GM21367 (cell line): Measurements from ENCODE around the gene BCAP31.

ENCODE experiments used
- ATAC-seq: cut with Tn5 transposase; IDR thresholded peaks from one replicate; pipeline ENCODE4 v1.9.1; 2021; ENCODE audit not compliant: unreplicated experiment

Gene BCAP31

DNA sequence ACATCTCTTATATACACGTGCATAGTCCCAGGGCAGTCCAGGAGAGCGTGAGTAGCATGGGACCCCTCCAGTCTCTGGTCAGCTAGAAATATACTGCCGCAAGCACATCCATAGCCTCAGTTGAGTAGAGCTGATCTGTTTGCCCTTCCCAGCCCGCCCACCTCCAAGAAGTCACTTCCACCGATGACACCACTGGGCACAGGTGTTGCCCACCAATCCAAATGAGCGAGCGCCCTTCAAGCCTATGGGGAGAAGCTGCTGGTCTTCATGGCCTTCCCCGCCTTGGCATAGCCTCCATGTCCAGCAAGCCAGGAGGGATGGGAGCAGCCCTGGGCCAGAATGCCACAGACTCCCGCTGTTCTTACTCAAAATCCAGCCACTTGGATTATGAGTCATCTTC, 67.0 kb downstream of the BCAP31 start:
- no peak for ATAC-seq

DNA sequence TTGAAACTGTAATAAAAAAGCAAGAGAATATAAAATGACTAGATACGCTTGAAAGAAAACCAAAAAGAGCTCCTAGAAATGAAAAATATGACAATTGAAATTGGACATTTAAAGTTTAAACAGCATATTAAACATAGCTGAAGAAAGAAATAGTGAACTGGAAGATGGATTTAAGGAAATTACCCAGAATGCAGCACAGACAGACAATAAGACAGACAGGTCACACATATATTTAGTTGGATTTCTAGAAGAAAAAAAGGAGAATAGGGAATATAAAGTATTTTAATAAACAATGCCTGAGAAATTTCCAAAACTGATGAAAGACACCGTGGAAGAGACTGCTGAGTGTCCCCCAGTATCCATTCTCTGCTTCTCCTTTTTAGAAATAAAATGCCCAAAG, 70.6 kb downstream of the BCAP31 start:
- no peak for ATAC-seq

- no peak for ATAC-seq
These were observed 72.6 kb downstream of the BCAP31 start for GRCh38 chrX:153651540-153652079.

DNA sequence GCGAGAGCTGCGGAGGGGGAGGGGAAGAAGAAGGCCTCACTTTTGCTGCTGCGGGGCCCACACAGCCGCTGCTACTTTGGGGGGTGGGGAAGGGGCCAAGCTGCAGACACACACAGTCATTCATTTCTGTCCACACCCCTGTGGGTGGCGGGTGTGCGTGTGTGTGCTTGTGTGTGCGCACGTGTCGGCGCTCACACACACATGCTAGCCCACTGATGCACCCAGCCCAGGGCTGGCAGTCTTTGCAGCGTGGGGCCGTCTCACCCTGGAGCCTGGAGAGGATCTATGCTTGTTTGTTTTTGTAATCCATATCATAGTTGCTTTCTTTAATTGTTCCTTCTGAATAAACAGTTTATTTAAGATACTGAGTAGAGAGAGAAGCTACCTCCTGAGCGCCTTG, 73.2 kb downstream of the BCAP31 start:
- no peak for ATAC-seq
